NB4 (cell line): ENCODE results near the gene FBXL17.

Experiments
- DNase-seq: peaks from one replicate; pipeline ENCODE4 v3.0.0; 2010; ENCODE audit warnings: low read depth
- H3K4me3 ChIP-seq: one replicate; pipeline ENCODE4 v1.5.1; 2011; ENCODE audit warnings: mild to moderate bottlenecking, low read depth, low read length, moderate library complexity
- MYC ChIP-seq: IDR thresholded peaks from 2 replicates; pipeline ENCODE4 v1.6.1; 2011; ENCODE audit warnings: low read depth, low read length
- POLR2A ChIP-seq: IDR thresholded peaks from 2 replicates; pipeline ENCODE4 v1.6.1; 2011; ENCODE audit warnings: mild to moderate bottlenecking; ENCODE audit not compliant: insufficient read length; ENCODE audit errors: extremely low read depth
- TF ChIP-seq, protein P1 (sequence below): IDR thresholded peaks from one replicate; pipeline ENCODE4 v1.5.1; 2012; ENCODE audit warnings: low read depth, low read length
- TF ChIP-seq, protein P2 (sequence below): IDR thresholded peaks from 2 replicates; pipeline ENCODE4 v1.6.1; 2011; ENCODE audit warnings: low read depth, low read length

Gene FBXL17

DNA sequence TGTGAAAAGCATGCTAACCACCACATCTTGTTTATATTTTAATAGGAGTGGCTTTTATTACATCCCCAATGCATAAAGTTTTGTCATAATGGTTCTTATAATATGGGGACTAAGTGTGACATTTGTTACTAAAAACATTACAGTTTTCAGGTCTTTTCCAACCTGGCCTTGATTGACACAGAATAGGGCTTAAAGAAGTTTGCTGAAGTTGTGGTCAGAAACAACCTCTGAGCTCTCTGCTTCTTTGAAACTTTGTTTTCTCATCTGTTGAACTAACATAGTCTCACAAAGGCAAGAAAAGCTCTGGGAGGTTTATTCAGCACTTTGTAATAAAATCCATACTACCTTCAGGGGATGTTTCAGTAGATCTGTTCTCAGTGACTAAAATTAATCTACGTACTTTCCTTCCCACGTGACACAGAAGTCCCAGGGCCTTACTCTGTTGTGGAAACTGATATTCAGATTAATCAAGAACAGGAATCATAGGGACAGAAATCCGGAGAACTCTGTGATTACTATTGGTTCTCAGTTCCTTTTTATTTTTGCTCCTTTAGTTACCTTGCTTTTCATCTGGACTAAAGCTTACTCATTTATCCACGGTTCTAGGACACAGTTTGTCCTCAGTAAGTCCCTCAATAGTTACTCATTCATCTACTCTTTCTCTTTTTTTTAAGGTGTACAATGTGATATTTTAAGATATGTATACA, 422.2 kb downstream of the FBXL17 start:
- DNase-seq: no peak
- no peak overlapping the region for H3K4me3 ChIP-seq
- TF ChIP-seq POLR2A (no peak), MYC (no peak)
- TF ChIP-seq, protein P1, sequence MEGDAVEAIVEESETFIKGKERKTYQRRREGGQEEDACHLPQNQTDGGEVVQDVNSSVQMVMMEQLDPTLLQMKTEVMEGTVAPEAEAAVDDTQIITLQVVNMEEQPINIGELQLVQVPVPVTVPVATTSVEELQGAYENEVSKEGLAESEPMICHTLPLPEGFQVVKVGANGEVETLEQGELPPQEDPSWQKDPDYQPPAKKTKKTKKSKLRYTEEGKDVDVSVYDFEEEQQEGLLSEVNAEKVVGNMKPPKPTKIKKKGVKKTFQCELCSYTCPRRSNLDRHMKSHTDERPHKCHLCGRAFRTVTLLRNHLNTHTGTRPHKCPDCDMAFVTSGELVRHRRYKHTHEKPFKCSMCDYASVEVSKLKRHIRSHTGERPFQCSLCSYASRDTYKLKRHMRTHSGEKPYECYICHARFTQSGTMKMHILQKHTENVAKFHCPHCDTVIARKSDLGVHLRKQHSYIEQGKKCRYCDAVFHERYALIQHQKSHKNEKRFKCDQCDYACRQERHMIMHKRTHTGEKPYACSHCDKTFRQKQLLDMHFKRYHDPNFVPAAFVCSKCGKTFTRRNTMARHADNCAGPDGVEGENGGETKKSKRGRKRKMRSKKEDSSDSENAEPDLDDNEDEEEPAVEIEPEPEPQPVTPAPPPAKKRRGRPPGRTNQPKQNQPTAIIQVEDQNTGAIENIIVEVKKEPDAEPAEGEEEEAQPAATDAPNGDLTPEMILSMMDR: no peak
- TF ChIP-seq, protein P2, sequence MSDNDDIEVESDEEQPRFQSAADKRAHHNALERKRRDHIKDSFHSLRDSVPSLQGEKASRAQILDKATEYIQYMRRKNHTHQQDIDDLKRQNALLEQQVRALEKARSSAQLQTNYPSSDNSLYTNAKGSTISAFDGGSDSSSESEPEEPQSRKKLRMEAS: no peak

DNA sequence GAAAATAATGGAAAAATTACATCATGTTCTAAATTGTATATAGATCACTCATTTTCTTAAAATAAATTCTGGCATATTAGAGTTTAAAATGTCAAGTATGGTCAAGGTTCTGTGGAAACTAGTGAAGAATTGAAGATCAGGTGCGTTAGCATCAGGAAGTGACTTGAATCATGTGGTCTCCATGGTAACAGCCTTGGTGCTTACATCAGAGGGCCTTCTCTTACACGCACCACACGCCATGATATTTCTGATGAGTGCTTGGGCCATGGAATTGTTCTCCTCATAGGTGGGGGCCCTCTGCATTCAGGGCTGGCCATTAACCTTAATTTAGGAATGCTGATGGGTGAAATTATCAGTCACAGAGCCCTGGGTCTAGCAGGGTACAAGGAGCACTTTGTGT, 423.0 kb downstream of the FBXL17 start:
- TF ChIP-seq, protein P2: no peak
- no peak for TF ChIP-seq POLR2A
- no peak overlapping the region for H3K4me3 ChIP-seq
- DNase-seq: no peak

DNA sequence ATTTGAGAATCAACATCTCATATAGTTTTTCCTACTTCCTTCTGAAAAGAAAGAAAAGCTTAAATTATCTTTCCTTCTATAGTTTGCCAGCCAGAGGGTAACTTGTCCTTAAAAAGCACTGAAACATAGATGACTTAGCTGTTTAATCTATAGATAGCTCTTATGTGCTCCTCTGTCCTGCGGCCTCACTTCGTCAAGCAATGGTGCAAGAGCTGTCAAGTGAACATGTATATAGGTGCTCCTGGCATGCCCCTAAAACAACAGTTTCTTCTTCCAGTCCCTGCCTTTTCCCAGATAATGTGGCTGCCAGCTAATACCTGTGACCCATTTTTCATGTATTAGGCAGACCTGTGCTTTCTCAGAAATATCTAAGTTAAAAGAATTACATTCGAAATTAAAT, 423.5 kb downstream of the FBXL17 start:
- no peak for TF ChIP-seq POLR2A
- TF ChIP-seq MYC: no peak
- TF ChIP-seq, protein P1: no peak
- H3K4me3 ChIP-seq: no peak overlapping the region
- DNase-seq: no peak

DNA sequence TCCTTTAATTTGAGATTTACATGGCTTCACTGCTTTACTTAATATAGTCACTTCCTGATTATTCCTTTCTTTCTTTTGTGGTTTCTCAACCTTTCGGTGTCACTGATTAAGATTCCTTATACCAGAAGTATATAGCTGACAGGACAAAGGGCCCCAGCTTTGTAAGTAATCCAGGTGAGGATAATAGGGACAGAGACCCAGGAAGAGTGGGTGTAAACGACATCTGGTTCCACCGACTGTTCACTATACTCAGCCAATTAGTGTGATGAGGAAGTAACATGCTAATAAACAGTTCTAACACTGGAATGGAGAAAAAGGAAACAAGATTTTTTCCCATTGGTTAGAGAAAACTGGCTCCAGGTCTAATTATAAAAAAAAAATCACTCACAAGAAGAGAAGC, 424.8 kb downstream of the FBXL17 start:
- no peak overlapping the region for H3K4me3 ChIP-seq
- no peak for TF ChIP-seq MYC
- no peak for DNase-seq

DNA sequence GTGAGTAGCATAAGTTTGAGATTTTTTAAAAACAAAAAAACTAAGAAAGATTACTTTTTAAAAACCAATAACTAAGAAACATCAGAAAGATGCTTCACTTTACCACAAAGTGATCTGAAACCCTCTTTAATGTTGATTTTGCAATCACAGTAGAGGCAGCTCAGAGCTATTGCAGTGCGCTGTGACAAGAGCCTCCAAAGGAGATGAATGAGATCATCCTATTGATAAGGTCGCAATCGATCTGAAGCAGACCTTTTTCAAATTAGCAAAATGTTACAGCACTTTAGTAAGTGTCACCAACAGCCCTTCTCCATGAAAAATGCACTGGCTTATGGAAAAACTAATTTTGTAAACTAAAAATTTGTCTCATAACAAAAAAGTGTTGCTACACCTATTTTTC, 426.6 kb downstream of the FBXL17 start:
- no peak overlapping the region for H3K4me3 ChIP-seq
- no peak for DNase-seq
- TF ChIP-seq, protein P2: no peak
- TF ChIP-seq MYC: no peak
- TF ChIP-seq POLR2A: no peak
- TF ChIP-seq, protein P1: no peak

DNA sequence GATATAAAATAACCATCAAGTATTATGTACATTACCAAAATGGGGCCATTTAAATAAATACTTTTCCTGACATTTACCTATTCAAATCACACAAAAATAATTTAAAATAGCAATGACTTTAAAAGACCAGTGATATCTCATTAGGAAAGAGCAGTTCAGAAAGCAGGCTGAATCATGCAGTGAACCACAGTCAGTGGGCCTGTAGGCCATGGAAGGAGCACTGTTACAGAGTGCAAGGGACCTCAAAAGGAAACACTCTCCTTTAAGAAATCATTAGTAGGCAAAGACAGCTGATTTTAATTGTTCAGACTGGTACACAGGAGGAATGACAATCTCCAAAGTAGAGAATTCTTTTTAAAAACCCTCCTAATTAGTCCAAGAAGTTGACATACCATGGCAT, 427.6 kb downstream of the FBXL17 start:
- TF ChIP-seq, protein P1: no peak
- TF ChIP-seq, protein P2: no peak
- TF ChIP-seq POLR2A (no peak), MYC (no peak)
- H3K4me3 ChIP-seq: no peak overlapping the region
- no peak for DNase-seq

DNA sequence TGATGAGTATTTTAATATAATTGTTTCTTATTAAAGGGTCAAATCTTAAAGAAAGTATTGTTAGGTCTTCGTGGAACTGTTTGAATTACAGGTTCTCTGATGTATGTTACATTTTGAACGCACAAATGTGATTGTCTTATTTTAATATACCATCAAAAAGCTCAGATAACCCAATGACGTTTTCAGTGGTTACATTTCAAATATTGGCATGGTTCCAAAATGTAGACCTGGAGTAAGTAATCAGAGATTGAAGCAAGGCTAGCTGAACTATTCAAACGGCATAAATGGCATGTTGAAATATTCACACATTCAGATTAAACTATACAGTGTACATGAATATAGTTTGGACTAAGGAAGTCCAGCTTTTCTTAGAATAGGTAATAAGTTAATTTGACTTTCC, 429.4 kb downstream of the FBXL17 start:
- no peak for DNase-seq
- no peak overlapping the region for H3K4me3 ChIP-seq
- TF ChIP-seq POLR2A: no peak
- TF ChIP-seq, protein P2: no peak
- no peak for TF ChIP-seq MYC
- TF ChIP-seq, protein P1: no peak
